Measurements from ENCODE around the gene STAT4. TPM values are rescaled to one million over a fixed set of nuclear protein-coding genes. Genes with fewer than 3 reads are reported as not detected.

Gene STAT4
- total RNA-seq, 1 donor from 2014 or later: 1.6 TPM

- Histone ChIP-seq H3K4me3 (ENCODE audit: insufficient read depth, low read depth, low read length) (peak overlapping the region; percentile 100), H3K27ac (ENCODE audit: low read depth, low read length) (peak overlapping the region; percentile 79), H3K9ac (ENCODE audit: low read length) (peak overlapping the region; percentile 91), H4K20me1 (ENCODE audit: insufficient read depth, low read length) (peaks cover 22% of the 10 kb centered on the region), H3K79me2 (ENCODE audit: insufficient read depth, low read length) (peaks cover 33% of the 10 kb centered on the region), H3K36me3 (ENCODE audit: insufficient read depth, low read length) (no peaks in the 10 kb centered on the region), H3K4me1 (ENCODE audit: insufficient read depth, low read length) (peaks cover 14% of the 10 kb centered on the region), H2AFZ (ENCODE audit: low read depth, low read length) (peak overlapping the region; percentile 91), H3K27me3 (ENCODE audit: insufficient read depth, low read length) (no peaks in the 10 kb centered on the region), H3K4me2 (ENCODE audit: low read length) (peak overlapping the region; percentile 97), H3K9me3 (ENCODE audit: insufficient read depth, low read depth, low read length) (no peaks in the 10 kb centered on the region)
- H3K27me3 Mint-ChIP-seq (ENCODE audit: low read depth, unreplicated experiment): no peaks in the 10 kb centered on the region
- no peak overlapping the region for H3K27ac Mint-ChIP-seq (ENCODE audit: unreplicated experiment)
- no peak for TF ChIP-seq EZH2 (IDR thresholded peaks at IDR 0.05; ENCODE audit: insufficient read depth, low read length)
- TF ChIP-seq CTCF (IDR thresholded peaks at IDR 0.05; ENCODE audit: insufficient read depth, low read depth, low read length): no peak
- H3K4me1 Mint-ChIP-seq (ENCODE audit: low read depth, unreplicated experiment): peaks cover 16% of the 10 kb centered on the region
- FAIRE-seq (no peak), DNase-seq (ENCODE audit: low read depth) (no peak)
- H3K9me3 Mint-ChIP-seq (ENCODE audit: unreplicated experiment): peaks cover 1% of the 10 kb centered on the region
- H3K4me3 Mint-ChIP-seq (ENCODE audit: unreplicated experiment): no peak overlapping the region
- peaks cover 12% of the 10 kb centered on the region for H3K36me3 Mint-ChIP-seq (ENCODE audit: low read depth, unreplicated experiment)
Measured at GRCh38 chr2:191014653-191015020, 136.2 kb downstream of the STAT4 start.

DNA sequence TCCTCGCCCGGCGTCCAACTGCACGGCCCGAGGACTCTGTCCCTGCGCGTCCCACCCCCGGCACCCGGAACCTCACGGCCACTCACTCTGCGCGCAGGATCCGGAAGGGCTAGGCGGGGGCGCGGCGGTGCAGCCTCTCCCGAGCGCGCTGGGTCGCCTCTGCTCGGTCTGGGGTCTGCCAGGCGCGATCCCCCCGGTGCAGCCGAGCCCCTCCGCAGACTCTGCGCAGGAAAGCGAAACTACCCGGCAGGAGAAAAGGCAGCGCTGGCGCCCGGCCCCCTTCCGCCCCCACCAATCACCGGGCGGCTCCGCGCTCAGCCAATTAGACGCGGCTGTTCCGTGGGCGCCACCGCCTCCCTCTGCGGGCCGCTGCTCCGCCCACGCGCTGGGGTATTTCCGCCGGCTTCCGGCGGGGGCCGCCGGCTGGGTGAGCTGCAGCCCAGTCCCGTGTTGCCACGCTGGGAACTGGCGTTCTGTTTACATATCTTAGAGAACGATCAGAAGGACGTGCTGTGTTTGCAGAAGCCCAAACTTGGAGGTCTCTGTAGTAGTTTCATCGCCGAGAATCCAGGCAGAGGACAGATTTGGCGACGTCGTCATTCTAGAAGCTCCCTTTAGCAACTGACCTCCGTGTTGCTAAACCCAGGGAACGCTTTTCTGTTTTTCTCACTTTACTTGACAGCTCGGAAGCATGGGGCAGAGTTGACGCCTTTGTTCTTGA, 136.7 kb downstream of the STAT4 start, which contains the start of gene STAT1:
TSS of gene STAT1 (minus strand) at position 240 of the 721 bp plus-strand sequence. CDS start 4,168 bp downstream, outside the sequence.
- DNase-seq (ENCODE audit: low read depth): peak; percentile 75
- H3K9ac ChIP-seq (ENCODE audit: low read length): peak within 1 kb of the TSS; percentile 91
- Mint-ChIP-seq H3K27ac (ENCODE audit: unreplicated experiment) (no peak within 1 kb of the TSS), H3K4me3 (ENCODE audit: unreplicated experiment) (no peak within 1 kb of the TSS), H3K36me3 (ENCODE audit: low read depth, unreplicated experiment) (peaks cover 14% of the 10 kb centered on the region), H3K4me1 (ENCODE audit: low read depth, unreplicated experiment) (peaks cover 16% of the 10 kb centered on the region), H3K27me3 (ENCODE audit: low read depth, unreplicated experiment) (no peaks in the 10 kb centered on the region), H3K9me3 (ENCODE audit: unreplicated experiment) (peaks cover 1% of the 10 kb centered on the region)
- peaks cover 33% of the 10 kb centered on the region for H3K79me2 ChIP-seq (ENCODE audit: insufficient read depth, low read length)
- peak within 1 kb of the TSS; percentile 97 for H3K4me2 ChIP-seq (ENCODE audit: low read length)
- TF ChIP-seq EZH2 (IDR thresholded peaks at IDR 0.05; ENCODE audit: insufficient read depth, low read length): no peak
- no peak for TF ChIP-seq CTCF (IDR thresholded peaks at IDR 0.05; ENCODE audit: insufficient read depth, low read depth, low read length)
- no peaks in the 10 kb centered on the region for H3K9me3 ChIP-seq (ENCODE audit: insufficient read depth, low read depth, low read length)
- no peak for FAIRE-seq
- no peaks in the 10 kb centered on the region for H3K36me3 ChIP-seq (ENCODE audit: insufficient read depth, low read length)
- H4K20me1 ChIP-seq (ENCODE audit: insufficient read depth, low read length): peaks cover 22% of the 10 kb centered on the region
- no peaks in the 10 kb centered on the region for H3K27me3 ChIP-seq (ENCODE audit: insufficient read depth, low read length)
- H2AFZ ChIP-seq (ENCODE audit: low read depth, low read length): peak within 1 kb of the TSS; percentile 91
- peaks cover 14% of the 10 kb centered on the region for H3K4me1 ChIP-seq (ENCODE audit: insufficient read depth, low read length)
- H3K27ac ChIP-seq (ENCODE audit: low read depth, low read length): peak within 1 kb of the TSS; percentile 79
- H3K4me3 ChIP-seq (ENCODE audit: insufficient read depth, low read depth, low read length): peak within 1 kb of the TSS; percentile 100

GRCh38 chr2:191013682-191013931, 137.2 kb downstream of the STAT4 start:
- H3K27ac ChIP-seq (ENCODE audit: low read depth, low read length): peak overlapping the region; percentile 68

More at GRCh38 chr2:191013682-191013931, 137.2 kb downstream of the STAT4 start:
- FAIRE-seq (no peak), DNase-seq (ENCODE audit: low read depth) (no peak)
- H3K4me1 Mint-ChIP-seq (ENCODE audit: low read depth, unreplicated experiment): peaks cover 13% of the 10 kb centered on the region
- Histone ChIP-seq H3K4me1 (ENCODE audit: insufficient read depth, low read length) (peaks cover 14% of the 10 kb centered on the region), H3K9ac (ENCODE audit: low read length) (peak overlapping the region; percentile 91), H2AFZ (ENCODE audit: low read depth, low read length) (peak overlapping the region; percentile 77), H3K4me3 (ENCODE audit: insufficient read depth, low read depth, low read length) (peak overlapping the region; percentile 100), H3K79me2 (ENCODE audit: insufficient read depth, low read length) (peaks cover 33% of the 10 kb centered on the region), H4K20me1 (ENCODE audit: insufficient read depth, low read length) (peaks cover 22% of the 10 kb centered on the region), H3K36me3 (ENCODE audit: insufficient read depth, low read length) (peaks cover 3% of the 10 kb centered on the region), H3K27me3 (ENCODE audit: insufficient read depth, low read length) (no peaks in the 10 kb centered on the region), H3K4me2 (ENCODE audit: low read length) (peak overlapping the region; percentile 97), H3K9me3 (ENCODE audit: insufficient read depth, low read depth, low read length) (no peaks in the 10 kb centered on the region)
- no peaks in the 10 kb centered on the region for H3K27me3 Mint-ChIP-seq (ENCODE audit: low read depth, unreplicated experiment)
- no peak overlapping the region for H3K4me3 Mint-ChIP-seq (ENCODE audit: unreplicated experiment)
- no peak overlapping the region for H3K27ac Mint-ChIP-seq (ENCODE audit: unreplicated experiment)
- TF ChIP-seq EZH2 (IDR thresholded peaks at IDR 0.05; ENCODE audit: insufficient read depth, low read length) (no peak), CTCF (IDR thresholded peaks at IDR 0.05; ENCODE audit: insufficient read depth, low read depth, low read length) (no peak)
- peaks cover 14% of the 10 kb centered on the region for H3K36me3 Mint-ChIP-seq (ENCODE audit: low read depth, unreplicated experiment)
- peaks cover 1% of the 10 kb centered on the region for H3K9me3 Mint-ChIP-seq (ENCODE audit: unreplicated experiment)
